T-cell (primary cell): ENCODE measurements around the gene CBLC. TPM values are rescaled to one million over a fixed set of nuclear protein-coding genes. Genes with fewer than 3 reads are reported as not detected.

Source experiments
- ATAC-seq, 4 experiments: fragments of 200-7000 bp in 3 of 4; fragments of 150-1000 bp in 1 of 4; cut with Tn5 transposase; replicated peaks in 1 of 4; 1 replicate in 3 of 4; 2 replicates in 1 of 4; pipeline ENCODE4 v1.10.0; 2021; ENCODE audit warnings: moderate library complexity in 3 of 4, mild to moderate bottlenecking in 2 of 4, moderate number of reproducible peaks in 1 of 4
- CTCF ChIA-PET, 2 donors: fragments of 300-600 bp; sonication (Branson Sonifier 250); formaldehyde crosslinking; loops; one replicate each; lab custom pipeline; 2022; ENCODE audit warnings: antibody characterized with exemption in 2 of 2; lab: Charles Lee
- POLR2A ChIA-PET, 2 donors: fragments of 300-600 bp; sonication (Branson Sonifier 250); formaldehyde crosslinking; loops; one replicate each; lab custom pipeline; 2022; ENCODE audit warnings: antibody characterized with exemption in 2 of 2; lab: Charles Lee
- DNase-seq, 35 experiments: peaks; one replicate each; pipeline versions ENCODE4 v3.0.0 to v3.0.0-alpha.2; 2013 to 2023
- H3K27ac ChIP-seq: one replicate; pipeline ENCODE4 v1.5.1; 2013; ENCODE audit warnings: low read length
- H3K27me3 ChIP-seq, 2 experiments: replicated peaks in 1 of 2; 1 replicate in 1 of 2; 2 replicates in 1 of 2; pipeline versions ENCODE4 v1.6.1 to v1.7.0; 2013; ENCODE audit warnings: low read length in 1 of 2, mixed read lengths in 1 of 2; ENCODE audit not compliant: control insufficient read depth in 2 of 2, insufficient read depth in 2 of 2; ENCODE audit errors: extremely low read depth in 1 of 2
- H3K36me3 ChIP-seq, 2 donors: 1 replicate in 1 of 2; 2 replicates in 1 of 2; pipeline versions ENCODE4 v1.6.1 to v1.7.0; 2013; ENCODE audit warnings: low read length in 1 of 2; ENCODE audit not compliant: control insufficient read depth in 2 of 2, insufficient read depth in 1 of 2; ENCODE audit errors: extremely low read depth in 1 of 2
- H3K4me1 ChIP-seq, 2 experiments: 1 replicate in 1 of 2; 2 replicates in 1 of 2; pipeline versions ENCODE4 v1.6.1 to v1.7.0; 2013; ENCODE audit warnings: low read length in 2 of 2, mixed read lengths in 1 of 2; ENCODE audit not compliant: insufficient read depth in 2 of 2, control insufficient read depth in 1 of 2; ENCODE audit errors: extremely low read depth in 1 of 2
- H3K4me3 ChIP-seq, 2 donors: 1 replicate in 1 of 2; 2 replicates in 1 of 2; pipeline versions ENCODE4 v1.5.1 to v1.7.0; 2013; ENCODE audit warnings: mild to moderate bottlenecking in 2 of 2, low read length in 1 of 2, moderate library complexity in 1 of 2; ENCODE audit not compliant: control insufficient read depth in 1 of 2; ENCODE audit errors: extremely low read depth in 1 of 2
- H3K9me3 ChIP-seq: 2 replicates; pipeline ENCODE4 v1.7.0; 2013
- H3K27ac Mint-ChIP-seq, 2 donors: one replicate each; pipeline ENCODE4 v1.8.0; 2020 to 2021; ENCODE audit warnings: mild to moderate bottlenecking in 2 of 2, mixed read lengths in 2 of 2
- H3K27me3 Mint-ChIP-seq, 2 donors: one replicate each; pipeline ENCODE4 v1.8.0; 2021 to 2022; ENCODE audit warnings: mixed read lengths in 2 of 2
- H3K36me3 Mint-ChIP-seq: one replicate; pipeline ENCODE4 v1.8.0; 2021; ENCODE audit warnings: mixed read lengths
- H3K4me1 Mint-ChIP-seq, 3 donors: one replicate each; pipeline ENCODE4 v1.8.0; 2020 to 2022; ENCODE audit warnings: mixed read lengths in 3 of 3, mild to moderate bottlenecking in 1 of 3
- H3K4me3 Mint-ChIP-seq, 3 donors: one replicate each; pipeline ENCODE4 v1.8.0; 2020 to 2022; ENCODE audit warnings: mild to moderate bottlenecking in 3 of 3, mixed read lengths in 3 of 3, moderate library complexity in 3 of 3
- H3K9me3 Mint-ChIP-seq, 3 donors: one replicate each; pipeline ENCODE4 v1.8.0; 2020 to 2022; ENCODE audit warnings: mixed read lengths in 3 of 3
- WGBS: methylation state at CpG from one replicate; pipeline ENCODE4 v1.1.5; 2013; ENCODE audit warnings: missing lambda C conversion rate; ENCODE audit not compliant: insufficient coverage; 5-methylcytosine and 5-hydroxymethylcytosine counted together
- total RNA-seq, 35 experiments: library from RNA in 6 of 35; stranded (reverse) in 6 of 35; fragments of 120-200 nt in 1 of 35; gene quantifications; one replicate each; pipeline versions ENCODE4 v1.2.1 to v1.2.4 and lab custom pipeline; 2013 to 2026

CBLC gene
- total RNA-seq, 5 donors from 2014 or later (not counting 1 experiment from before 2014, with no cell fraction given): 0.25 to 0.30 TPM; not detected in 3

GRCh38 chr19:44816301-44816700 is 38.6 kb downstream of the CBLC start:
- no peaks in the 10 kb centered on the region for H3K9me3 Mint-ChIP-seq
- no peaks in the 10 kb centered on the region for H3K9me3 ChIP-seq
- no CpG with 5 or more reads among the region's 2 CpGs for WGBS
- H3K36me3 Mint-ChIP-seq: no peaks in the 10 kb centered on the region
- H3K4me1 Mint-ChIP-seq: no peaks in the 10 kb centered on the region
- DNase-seq (no peak), ATAC-seq (no peak)
- H3K27ac Mint-ChIP-seq: no peak overlapping the region
- ChIA-PET POLR2A (interaction anchor here in 1 of 2 donors (0.6 kb wide), 1 partner anchor 16 kb away, joined by 5 read pairs; no protein-coding TSS in a partner anchor), CTCF (no interaction called here)
- no peaks in the 10 kb centered on the region for H3K4me1 ChIP-seq
- peaks cover 12 to 13% of the 10 kb centered on the region in 2 donors for H3K27me3 Mint-ChIP-seq
- no peak overlapping the region for H3K4me3 ChIP-seq
- H3K27ac ChIP-seq: no peak overlapping the region
- H3K4me3 Mint-ChIP-seq: no peak overlapping the region
- peaks cover 0 to 27% of the 10 kb centered on the region in 2 experiments for H3K27me3 ChIP-seq
- no peaks in the 10 kb centered on the region for H3K36me3 ChIP-seq

- 89% methylated on average over 4 of the region's 8 CpGs for WGBS
- H3K36me3 ChIP-seq: no peaks in the 10 kb centered on the region
- no peak overlapping the region for H3K4me3 ChIP-seq
- CTCF ChIA-PET: no interaction called here
- no peaks in the 10 kb centered on the region for H3K9me3 ChIP-seq
- POLR2A ChIA-PET: no interaction called here
- peaks cover 8 to 11% of the 10 kb centered on the region in 2 donors for H3K27me3 Mint-ChIP-seq
- H3K4me1 Mint-ChIP-seq: no peaks in the 10 kb centered on the region
- ATAC-seq (no peak), DNase-seq (no peak)
- no peak overlapping the region for H3K4me3 Mint-ChIP-seq
- no peak overlapping the region for H3K27ac Mint-ChIP-seq
- no peaks in the 10 kb centered on the region for H3K36me3 Mint-ChIP-seq
- H3K4me1 ChIP-seq: no peaks in the 10 kb centered on the region
- peaks cover 0 to 23% of the 10 kb centered on the region in 2 experiments for H3K27me3 ChIP-seq
- H3K9me3 Mint-ChIP-seq: no peaks in the 10 kb centered on the region
- no peak overlapping the region for H3K27ac ChIP-seq
These were observed 40.2 kb downstream of the CBLC start for GRCh38 chr19:44817725-44818465.

GRCh38 chr19:44818466-44819031 is 40.9 kb downstream of the CBLC start:
- 90% methylated on average over 14 of the region's 20 CpGs for WGBS
- ATAC-seq (no peak), DNase-seq (no peak)
- Histone ChIP-seq H3K27ac (no peak overlapping the region), H3K9me3 (no peaks in the 10 kb centered on the region), H3K27me3 (peaks cover 0 to 16% of the 10 kb centered on the region in 2 experiments), H3K4me1 (no peaks in the 10 kb centered on the region), H3K36me3 (no peaks in the 10 kb centered on the region), H3K4me3 (no peak overlapping the region)
- H3K4me1 Mint-ChIP-seq: no peaks in the 10 kb centered on the region
- no peaks in the 10 kb centered on the region for H3K36me3 Mint-ChIP-seq
- H3K27ac Mint-ChIP-seq: no peak overlapping the region
- CTCF ChIA-PET: no interaction called here
- H3K27me3 Mint-ChIP-seq: peaks cover 8 to 11% of the 10 kb centered on the region in 2 donors
- no peaks in the 10 kb centered on the region for H3K9me3 Mint-ChIP-seq
- H3K4me3 Mint-ChIP-seq: no peak overlapping the region
- POLR2A ChIA-PET: no interaction called here

GRCh38 chr19:44819246-44819832 is 41.6 kb downstream of the CBLC start:
- H3K27me3 ChIP-seq: peaks cover 0 to 14% of the 10 kb centered on the region in 2 experiments
- no peak overlapping the region for H3K27ac ChIP-seq
- CTCF ChIA-PET: no interaction called here
- H3K4me3 ChIP-seq: no peak overlapping the region
- no peak for ATAC-seq
- no peak overlapping the region for H3K4me3 Mint-ChIP-seq
- no peaks in the 10 kb centered on the region for H3K4me1 Mint-ChIP-seq
- H3K9me3 Mint-ChIP-seq: no peaks in the 10 kb centered on the region
- no peak for DNase-seq
- POLR2A ChIA-PET: no interaction called here
- peaks cover 3 to 7% of the 10 kb centered on the region in 2 donors for H3K27me3 Mint-ChIP-seq
- H3K36me3 ChIP-seq: no peaks in the 10 kb centered on the region
- no peaks in the 10 kb centered on the region for H3K9me3 ChIP-seq
- WGBS: 84% methylated on average over 22 of the region's 28 CpGs
- H3K4me1 ChIP-seq: no peaks in the 10 kb centered on the region
- H3K27ac Mint-ChIP-seq: no peak overlapping the region
- no peaks in the 10 kb centered on the region for H3K36me3 Mint-ChIP-seq

- Histone ChIP-seq H3K27me3 (peaks cover 0 to 13% of the 10 kb centered on the region in 2 experiments), H3K9me3 (no peaks in the 10 kb centered on the region), H3K27ac (no peak overlapping the region), H3K36me3 (no peaks in the 10 kb centered on the region), H3K4me3 (no peak overlapping the region), H3K4me1 (no peaks in the 10 kb centered on the region)
- H3K36me3 Mint-ChIP-seq: no peaks in the 10 kb centered on the region
- H3K4me3 Mint-ChIP-seq: no peak overlapping the region
- no peaks in the 10 kb centered on the region for H3K9me3 Mint-ChIP-seq
- ATAC-seq: no peak
- no peaks in the 10 kb centered on the region for H3K4me1 Mint-ChIP-seq
- ChIA-PET CTCF (interaction anchor here in 1 of 2 donors (0.6 kb wide), 1 partner anchor 58 kb away, joined by 6 read pairs; no protein-coding TSS in a partner anchor), POLR2A (no interaction called here)
- DNase-seq: no peak
- no peak overlapping the region for H3K27ac Mint-ChIP-seq
- H3K27me3 Mint-ChIP-seq: peaks cover 3 to 7% of the 10 kb centered on the region in 2 donors
- WGBS: 80% methylated on average over 16 of the region's 35 CpGs
These were observed 43.2 kb downstream of the CBLC start for GRCh38 chr19:44820648-44821609.

DNA sequence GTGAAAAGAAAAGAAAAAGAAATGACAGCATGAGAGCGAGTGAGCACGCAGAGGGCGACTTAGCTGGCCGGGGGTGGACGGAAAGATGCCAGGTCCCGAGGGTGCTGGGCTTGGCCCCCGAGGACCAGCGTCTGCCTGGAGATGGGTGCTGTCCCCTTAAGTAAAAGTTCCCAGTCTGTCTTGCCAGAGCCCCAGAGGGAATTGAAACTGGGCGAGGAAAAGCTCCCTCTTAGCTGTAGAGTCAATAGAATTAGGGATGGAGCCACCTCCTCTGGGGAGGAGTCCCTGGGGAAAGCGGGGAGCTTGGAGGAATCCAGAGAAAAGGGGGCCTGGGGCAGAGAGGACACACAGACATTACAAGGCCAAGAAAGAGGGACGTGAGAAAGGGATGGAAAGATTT is 44.5 kb downstream of the CBLC start:
- ATAC-seq (no peak), DNase-seq (no peak)
- H3K27me3 Mint-ChIP-seq: peaks cover 3 to 9% of the 10 kb centered on the region in 2 donors
- H3K9me3 Mint-ChIP-seq: no peaks in the 10 kb centered on the region
- H3K27ac ChIP-seq: no peak overlapping the region
- no peak overlapping the region for H3K4me3 Mint-ChIP-seq
- H3K36me3 Mint-ChIP-seq: no peaks in the 10 kb centered on the region
- WGBS: 85% methylated on average over 8 of the region's 11 CpGs
- ChIA-PET POLR2A (interaction anchor here in 1 of 2 donors (0.6 kb wide), 1 partner anchor 21 kb away, joined by 7 read pairs; no protein-coding TSS in a partner anchor), CTCF (no interaction called here)
- no peaks in the 10 kb centered on the region for H3K4me1 Mint-ChIP-seq
- no peak overlapping the region for H3K27ac Mint-ChIP-seq
- H3K27me3 ChIP-seq: peaks cover 0 to 13% of the 10 kb centered on the region in 2 experiments
- no peaks in the 10 kb centered on the region for H3K9me3 ChIP-seq
- H3K4me1 ChIP-seq: no peaks in the 10 kb centered on the region
- H3K36me3 ChIP-seq: no peaks in the 10 kb centered on the region
- no peak overlapping the region for H3K4me3 ChIP-seq
